Measurements from ENCODE around the gene TTLL5.

TTLL5 gene, protein sequence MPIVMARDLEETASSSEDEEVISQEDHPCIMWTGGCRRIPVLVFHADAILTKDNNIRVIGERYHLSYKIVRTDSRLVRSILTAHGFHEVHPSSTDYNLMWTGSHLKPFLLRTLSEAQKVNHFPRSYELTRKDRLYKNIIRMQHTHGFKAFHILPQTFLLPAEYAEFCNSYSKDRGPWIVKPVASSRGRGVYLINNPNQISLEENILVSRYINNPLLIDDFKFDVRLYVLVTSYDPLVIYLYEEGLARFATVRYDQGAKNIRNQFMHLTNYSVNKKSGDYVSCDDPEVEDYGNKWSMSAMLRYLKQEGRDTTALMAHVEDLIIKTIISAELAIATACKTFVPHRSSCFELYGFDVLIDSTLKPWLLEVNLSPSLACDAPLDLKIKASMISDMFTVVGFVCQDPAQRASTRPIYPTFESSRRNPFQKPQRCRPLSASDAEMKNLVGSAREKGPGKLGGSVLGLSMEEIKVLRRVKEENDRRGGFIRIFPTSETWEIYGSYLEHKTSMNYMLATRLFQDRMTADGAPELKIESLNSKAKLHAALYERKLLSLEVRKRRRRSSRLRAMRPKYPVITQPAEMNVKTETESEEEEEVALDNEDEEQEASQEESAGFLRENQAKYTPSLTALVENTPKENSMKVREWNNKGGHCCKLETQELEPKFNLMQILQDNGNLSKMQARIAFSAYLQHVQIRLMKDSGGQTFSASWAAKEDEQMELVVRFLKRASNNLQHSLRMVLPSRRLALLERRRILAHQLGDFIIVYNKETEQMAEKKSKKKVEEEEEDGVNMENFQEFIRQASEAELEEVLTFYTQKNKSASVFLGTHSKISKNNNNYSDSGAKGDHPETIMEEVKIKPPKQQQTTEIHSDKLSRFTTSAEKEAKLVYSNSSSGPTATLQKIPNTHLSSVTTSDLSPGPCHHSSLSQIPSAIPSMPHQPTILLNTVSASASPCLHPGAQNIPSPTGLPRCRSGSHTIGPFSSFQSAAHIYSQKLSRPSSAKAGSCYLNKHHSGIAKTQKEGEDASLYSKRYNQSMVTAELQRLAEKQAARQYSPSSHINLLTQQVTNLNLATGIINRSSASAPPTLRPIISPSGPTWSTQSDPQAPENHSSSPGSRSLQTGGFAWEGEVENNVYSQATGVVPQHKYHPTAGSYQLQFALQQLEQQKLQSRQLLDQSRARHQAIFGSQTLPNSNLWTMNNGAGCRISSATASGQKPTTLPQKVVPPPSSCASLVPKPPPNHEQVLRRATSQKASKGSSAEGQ (N-terminal part only)

DNA sequence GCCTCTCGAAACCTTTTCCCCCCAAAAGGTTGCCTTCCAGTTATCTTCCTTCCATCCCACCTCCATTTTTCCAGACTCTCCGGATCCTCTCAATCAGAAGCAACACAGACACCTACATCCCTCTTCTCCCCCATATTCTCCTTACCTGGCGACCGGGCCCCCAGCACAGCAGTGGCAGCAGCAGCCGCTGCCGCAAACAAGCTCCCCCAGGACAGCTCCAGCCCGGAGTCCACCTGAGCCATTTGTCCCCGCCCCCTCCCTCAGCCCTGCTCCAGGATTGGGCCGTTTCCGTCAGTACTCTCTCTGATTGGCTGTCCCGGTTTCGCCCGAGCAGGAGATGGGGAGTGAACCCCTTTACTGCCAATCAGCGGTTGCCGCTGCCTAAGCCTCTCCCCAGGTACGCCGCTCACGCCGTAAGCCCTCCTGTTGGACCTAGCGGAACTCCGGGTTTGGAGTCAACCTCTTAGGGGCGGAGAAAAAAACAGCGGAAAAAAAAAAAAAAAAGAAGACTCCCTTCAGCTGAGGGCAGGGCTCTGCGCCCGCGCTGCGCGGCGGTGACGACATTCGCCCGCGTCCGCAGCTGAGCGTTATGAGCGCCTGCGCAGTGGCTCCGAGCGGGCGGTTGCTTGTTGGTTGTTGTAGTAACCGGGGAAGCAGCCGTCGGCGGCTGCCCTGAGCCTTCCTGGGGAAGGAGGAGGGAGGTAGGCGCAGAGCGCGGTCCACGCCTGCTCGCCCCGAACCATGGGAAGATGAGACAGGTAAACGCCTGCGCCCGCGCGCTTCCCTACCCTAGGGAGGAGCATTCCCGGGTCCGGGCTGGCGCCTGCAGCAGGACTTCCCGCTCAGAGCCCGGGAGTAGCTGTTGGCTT lies at the start of gene TTLL5, which contains the start of gene ERG28:
TSS of gene TTLL5 (plus strand) at position 617 of the 869 bp plus-strand sequence. CDS start 1,904 bp downstream, outside the sequence.
TSS of gene ERG28 (minus strand) at position 247 of the 869 bp plus-strand sequence. CDS start 3,374 bp downstream, outside the sequence.
- peak; percentile 98 for DNase-seq (ENCODE audit: low read depth)

DNA sequence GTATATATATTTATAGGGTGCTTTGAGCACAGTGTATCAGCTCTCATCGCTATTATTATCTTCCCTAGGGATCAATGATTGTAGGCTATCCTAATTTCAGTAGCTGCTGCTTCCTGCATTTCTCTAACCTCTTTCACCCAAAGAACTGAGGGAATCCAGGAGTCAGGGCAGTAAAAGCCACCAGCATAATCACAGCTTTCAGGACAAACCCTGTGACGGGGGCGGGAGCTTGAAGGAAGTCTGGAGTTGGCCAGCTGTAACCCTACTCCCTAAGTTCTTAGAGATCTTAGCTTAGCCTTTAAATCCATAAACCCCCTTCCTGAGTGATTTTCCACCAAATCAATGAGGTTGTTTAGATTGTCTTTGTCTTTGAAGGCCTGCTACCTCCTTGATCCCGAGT lies 48.9 kb upstream of the TTLL5 start:
- DNase-seq (ENCODE audit: low read depth) = no peak

DNA sequence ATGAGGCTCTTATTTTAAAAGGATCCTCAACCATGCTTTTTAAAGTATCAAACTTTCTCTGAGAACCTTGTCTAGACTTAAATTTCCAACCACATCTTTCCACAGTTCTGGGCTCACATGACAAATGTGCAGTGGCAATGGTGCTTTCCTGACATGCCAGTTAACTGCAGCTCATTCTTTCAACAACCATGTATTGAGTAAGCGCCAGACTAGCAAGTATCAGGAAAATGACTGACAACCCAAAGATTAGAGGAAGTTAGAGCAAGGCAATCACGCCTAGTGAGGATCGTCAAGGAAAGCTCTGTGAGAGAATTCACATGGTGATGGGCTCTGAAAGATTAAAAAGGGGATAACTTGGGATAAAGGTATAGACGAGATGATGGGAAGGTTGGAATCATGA lies 46.9 kb upstream of the TTLL5 start:
- no peak for DNase-seq (ENCODE audit: low read depth)

DNA sequence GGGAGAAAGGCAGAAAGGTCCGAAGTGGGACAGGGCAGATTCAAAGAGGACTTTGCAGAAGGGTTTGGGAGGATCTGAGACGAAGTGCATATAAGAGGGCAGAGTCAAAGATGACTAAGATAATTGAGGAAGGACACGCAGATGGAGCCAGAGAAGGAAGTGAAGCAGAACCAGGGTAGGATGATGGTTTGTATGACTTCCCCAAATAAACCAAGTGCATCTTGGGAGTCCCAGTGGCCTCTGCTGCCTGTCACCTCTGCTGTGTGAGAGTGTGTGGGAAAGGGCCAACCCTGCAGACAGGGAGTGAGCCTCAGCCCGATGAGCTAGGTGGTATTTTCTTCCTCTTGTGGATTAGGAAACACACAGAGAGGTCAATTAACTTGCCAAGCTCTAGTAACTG lies 45.8 kb upstream of the TTLL5 start:
- DNase-seq (ENCODE audit: low read depth) = no peak

DNA sequence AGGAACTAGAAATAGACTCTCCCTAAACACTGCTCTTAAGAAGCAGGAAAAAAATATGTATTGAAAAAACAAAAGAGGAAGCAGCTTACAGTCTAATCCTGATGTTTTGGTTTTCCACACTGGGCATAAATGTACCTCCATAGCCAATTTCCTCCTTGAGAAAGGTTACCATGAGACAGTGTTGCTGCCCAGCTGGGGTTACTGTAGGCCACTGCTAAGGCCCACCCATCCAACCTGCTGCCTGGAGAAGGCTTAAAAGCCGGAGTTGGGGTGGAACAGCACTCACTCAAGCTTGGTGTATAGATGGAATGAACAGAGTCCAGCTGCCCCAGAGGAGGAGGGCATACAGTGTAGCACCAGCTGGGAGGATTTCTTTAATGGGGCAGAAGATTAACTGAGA lies 41.5 kb upstream of the TTLL5 start:
- DNase-seq (ENCODE audit: low read depth) = no peak

DNA sequence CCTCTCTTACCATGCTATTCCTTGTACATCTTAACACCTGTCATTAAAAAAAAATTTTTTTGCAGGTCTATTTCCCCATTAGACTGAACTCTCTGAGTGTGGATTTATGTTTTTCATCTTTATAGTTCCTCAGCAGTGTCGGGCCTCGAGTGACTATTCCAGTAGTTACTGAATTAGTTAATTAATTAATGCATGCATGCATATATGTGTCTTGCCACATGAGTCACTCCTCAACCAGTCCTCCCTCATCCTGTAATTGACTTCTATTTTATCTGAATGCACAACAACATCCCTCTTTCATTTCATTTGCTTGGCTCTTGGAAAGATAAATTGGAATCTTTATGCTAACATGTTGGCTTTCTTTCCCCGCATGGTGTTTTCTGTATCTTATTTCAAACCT lies 36.0 kb upstream of the TTLL5 start:
- DNase-seq (ENCODE audit: low read depth) = no peak

DNA sequence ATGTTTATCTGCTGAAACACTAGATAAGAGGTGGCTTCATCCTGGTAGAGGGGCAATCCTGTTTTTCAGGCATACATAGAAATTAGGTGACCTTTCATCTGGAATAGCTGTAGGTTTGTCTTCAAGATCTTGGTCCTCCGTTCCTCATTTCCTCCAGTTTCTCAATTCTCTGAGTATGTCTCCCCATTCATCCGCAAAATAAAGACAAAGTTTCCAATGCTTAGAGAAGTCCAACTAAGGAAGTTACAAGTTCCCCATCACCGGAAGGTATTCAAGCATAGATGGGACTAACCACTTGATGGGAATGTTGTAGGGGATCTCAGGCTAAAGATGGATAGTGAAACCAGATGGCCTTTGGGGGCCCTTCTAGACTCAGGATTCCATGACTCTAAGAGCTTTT lies 34.6 kb upstream of the TTLL5 start:
- DNase-seq (ENCODE audit: low read depth) = no peak

DNA sequence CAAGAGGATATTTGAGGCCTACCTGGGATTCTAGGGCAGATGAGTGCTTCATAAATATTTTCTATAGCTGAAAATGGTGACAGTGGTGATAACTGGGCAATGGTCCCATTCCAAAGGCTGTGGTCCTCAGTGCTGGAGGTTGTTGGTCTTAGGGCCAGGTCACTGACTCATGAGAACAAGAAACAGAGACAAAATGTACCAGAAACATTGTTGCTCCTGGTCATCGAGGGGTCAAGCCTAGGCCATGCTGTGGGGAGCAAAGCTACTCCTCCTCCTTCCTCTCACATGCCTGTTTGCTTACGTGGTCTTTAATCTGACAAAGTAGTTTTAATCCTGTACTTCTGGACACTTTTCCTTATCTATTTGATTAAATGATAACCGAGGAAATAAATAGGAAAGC lies 34.2 kb upstream of the TTLL5 start:
- DNase-seq (ENCODE audit: low read depth) = no peak

DNA sequence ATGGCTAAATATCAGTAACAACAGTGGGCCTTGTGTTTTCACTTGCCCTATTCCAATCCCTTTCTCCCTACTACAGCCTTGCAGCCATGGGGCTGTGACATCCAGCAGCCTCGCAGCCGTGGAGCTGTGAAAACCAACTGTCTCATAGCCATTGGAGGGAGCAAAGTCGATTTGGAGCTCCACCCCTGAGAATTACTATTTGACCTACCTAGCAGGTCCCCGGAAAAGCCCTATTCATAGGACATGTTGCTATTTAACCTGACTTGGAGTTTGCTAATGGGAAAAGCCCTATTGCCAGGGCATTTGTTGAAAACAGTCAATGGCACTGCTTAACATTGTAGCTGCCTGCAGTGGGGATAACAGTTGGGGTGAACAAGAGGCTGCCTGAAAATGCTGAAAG lies 33.6 kb upstream of the TTLL5 start:
- no peak for DNase-seq (ENCODE audit: low read depth)

DNA sequence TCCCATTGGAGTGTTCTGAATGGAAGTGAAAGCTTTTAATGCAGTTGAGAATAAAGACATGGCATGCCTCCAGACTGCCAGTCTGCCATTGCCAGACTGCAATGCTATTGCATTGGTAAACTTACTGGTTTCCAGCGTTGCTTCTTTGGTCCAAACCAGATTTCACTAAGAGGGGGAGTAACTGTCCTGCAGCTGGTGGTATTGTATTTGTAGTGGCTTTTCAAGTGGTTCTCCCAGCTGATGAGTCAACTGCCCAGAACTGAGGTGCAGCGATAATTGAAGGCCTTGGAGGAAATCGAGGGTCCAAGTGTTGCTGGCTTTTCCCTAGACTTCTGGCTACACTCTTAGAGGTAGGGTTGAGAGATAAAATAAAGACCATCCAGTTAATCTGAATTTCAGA lies 32.2 kb upstream of the TTLL5 start:
- no peak for DNase-seq (ENCODE audit: low read depth)

DNA sequence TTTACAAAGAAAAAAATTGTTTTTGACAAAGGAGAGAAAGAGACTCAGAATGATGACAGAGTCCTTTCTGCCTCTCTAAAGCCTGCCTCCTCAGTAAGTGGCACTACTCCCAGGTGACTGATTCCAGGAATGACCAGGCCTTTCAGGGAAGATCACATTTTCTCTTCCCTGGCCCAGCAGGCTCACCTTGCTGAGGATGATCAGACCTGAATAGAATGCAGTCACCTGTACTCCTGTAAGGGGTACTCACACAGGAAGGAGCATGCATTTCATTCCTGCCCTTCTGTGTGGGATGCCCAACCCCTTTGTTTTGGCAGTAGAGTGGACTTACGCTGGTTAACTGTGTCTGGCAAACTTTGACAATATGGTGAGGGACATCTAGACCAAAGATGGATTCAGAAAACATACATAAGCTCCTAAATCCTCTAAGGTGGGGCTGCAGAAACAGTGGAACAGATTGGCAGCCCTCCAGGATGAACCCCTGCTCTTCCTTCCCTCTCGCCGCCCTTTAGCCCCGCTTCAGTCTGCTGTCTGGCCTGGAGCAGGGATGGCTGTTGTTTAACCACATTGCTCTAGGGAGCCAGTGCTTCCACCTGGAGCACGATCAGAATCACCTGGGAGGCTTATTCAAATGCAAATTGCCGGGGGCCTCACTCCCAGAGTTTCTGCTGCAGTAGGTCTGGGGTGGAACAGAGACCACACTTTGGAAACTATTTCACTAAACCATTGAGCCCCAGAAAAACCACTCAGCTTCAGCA lies 30.2 kb upstream of the TTLL5 start:
- DNase-seq (ENCODE audit: low read depth) = no peak

DNA sequence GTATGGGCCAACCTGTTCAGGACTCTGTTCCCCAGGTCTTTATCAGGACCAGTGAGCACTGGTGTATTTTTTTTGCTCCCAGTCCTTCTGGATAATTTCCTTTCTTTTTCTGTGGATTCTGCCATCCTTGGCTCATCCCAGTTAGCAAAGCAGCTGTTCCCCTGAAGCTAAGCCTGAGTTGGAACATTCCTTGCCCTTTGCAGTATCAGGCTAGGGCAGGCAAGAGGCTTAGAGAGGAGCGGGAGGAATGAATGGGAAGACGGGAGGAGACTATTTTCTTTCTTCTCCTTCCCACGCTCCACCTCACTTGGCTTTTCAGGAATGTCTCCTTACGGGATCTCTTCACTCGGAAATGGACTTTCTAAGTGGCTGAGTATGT lies 29.6 kb upstream of the TTLL5 start:
- DNase-seq (ENCODE audit: low read depth) = no peak

DNA sequence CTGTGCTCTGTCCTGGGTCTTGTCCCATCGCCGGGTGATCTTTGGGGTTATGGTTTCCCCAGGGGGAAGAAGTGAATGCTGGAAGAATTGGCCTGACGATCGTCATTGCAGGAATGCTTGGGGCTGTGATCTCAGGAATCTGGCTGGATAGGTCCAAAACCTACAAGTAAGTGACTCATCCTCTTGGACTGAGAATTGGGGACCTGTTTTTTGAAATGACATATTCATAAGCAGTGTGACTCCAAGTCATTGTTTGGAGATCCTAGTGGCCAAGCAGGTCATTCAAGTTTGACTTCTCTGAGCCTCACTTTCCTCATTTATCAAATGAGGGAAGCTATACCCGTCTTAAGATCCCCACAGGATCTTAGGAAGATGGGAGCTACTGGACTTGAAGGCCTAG lies 26.2 kb upstream of the TTLL5 start:
- no peak for DNase-seq (ENCODE audit: low read depth)

DNA sequence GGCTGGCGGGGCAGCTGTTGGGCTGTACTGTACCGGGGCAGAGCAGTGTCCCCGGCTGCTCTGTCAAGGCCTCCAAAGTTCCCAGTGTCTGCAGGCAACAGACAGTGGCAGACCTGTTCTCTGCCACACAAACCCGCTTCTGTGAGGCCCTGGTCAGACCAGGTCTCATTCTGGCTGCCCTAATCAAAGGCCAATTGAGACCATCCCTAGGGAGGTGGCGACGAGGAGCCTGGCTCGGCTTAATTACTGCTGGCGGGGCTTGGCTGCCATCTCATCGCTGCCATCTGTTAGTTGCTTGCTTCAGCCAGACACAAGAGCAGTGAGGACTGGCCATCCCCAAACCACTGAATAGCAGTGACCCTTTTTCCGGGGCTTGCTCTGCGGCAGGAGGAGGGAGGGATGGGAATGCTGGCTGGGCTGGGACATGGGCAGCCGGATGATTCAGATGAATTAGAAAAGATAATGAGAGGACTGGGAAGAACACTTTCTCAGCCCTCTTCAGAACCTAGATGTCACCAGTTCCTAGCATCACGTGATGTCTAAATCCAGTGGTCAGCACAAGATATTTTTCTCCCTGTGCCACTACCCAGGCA lies 24.9 kb upstream of the TTLL5 start:
- DNase-seq (ENCODE audit: low read depth) = peak; percentile 73

DNA sequence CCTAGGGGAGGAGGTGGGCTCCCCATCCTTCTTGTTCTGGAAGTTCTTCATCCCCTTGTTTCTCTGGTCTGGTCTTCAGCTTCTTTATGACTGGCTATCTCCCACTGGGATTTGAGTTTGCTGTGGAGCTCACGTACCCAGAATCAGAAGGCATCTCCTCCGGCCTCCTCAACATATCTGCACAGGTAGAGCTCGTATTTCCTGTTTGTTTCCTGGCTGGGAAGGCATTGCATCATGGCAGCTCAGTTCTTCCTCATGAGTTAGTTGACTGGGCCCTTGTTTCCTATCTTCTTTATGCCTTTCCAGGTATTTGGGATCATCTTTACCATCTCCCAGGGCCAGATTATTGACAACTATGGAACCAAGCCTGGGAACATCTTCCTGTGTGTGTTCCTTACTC lies 20.2 kb upstream of the TTLL5 start:
- DNase-seq (ENCODE audit: low read depth) = no peak

DNA sequence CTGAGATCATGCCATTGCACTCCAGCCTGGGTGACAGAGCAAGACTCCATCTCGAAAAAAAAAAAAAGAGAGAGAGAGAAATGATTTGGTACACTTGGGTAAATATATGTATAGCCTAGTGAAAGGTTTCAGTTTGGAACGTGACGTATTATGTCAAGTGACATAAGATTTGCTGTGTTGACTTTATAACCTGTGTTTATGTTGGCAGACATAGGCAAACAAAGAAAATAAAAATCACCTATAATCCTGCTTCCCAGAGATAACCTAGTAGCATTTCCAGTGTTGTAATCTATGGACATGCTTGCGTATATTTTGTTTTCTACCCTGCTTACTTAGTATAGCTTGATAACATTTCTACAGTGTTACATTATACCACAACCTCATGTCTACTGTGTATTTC lies 17.1 kb upstream of the TTLL5 start:
- no peak for DNase-seq (ENCODE audit: low read depth)

DNA sequence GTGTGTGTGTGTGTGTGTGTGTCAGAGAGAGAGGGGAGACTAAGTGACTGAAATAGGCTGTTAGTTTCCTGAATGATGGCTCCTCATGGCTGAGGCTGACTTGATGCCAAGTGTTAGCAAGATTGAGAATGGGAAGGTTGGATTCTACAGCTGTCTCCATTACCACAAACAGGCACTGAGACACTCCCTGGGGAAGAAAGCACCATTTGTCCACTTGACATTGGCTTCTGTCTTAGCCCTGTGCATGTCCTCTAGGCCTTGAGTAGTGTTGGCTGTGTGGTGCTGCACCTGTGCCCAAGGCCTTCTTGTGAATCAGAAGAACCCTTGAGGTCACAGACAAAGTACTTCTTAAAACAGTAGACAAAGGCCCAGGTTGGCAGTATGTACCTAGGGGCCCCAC lies 16.0 kb upstream of the TTLL5 start:
- DNase-seq (ENCODE audit: low read depth) = no peak

DNA sequence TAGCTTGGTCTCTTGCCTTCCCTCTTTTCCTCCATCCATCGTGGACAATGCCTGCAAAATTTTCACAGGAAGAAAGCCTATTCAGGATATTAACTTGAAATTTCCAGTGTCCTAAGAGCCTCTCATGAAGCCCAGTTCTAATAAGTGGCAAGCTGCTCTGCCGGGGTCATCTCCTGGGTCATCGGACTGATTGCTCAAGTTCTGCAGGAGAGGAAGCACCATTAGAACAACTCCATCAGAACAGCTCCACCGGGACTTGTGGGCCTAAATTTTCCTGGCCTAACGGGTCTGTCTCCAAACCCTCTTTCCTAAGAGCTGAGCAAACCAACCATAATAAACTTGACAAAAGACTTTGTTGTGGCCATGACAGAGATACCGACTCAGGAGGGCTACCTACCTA lies 14.3 kb upstream of the TTLL5 start:
- DNase-seq (ENCODE audit: low read depth) = peak; percentile 67

DNA sequence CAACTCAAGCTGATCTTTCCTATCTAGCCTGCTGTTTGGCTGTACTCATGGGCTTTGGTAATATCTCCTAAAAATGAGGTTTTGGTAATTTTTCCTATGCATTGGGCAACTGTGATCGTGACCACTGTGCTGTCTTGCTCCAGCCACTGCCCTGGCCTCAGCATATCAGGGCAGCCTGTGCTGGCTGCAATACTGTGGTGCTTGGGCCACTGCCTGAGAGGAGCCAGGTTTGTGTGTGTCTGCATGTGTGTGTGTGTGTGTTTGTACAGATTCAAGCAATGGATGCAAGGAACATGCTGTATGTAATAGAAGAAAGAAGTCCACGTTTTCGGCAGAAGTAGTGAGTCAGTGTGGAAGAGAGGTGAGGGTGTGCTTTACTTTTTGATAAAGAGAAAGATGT lies 13.4 kb upstream of the TTLL5 start:
- DNase-seq (ENCODE audit: low read depth) = peak; percentile 94
